ENCODE measurements around the gene RELA.

- TF ChIP-seq REST (IDR thresholded peaks at IDR 0.05; ENCODE audit: low read depth) (no peak), CEBPB (IDR thresholded peaks at IDR 0.05) (no peak), NFIC (IDR thresholded peaks at IDR 0.05) (no peak), YY1 (IDR thresholded peaks at IDR 0.05; ENCODE audit: low read depth) (no peak), CREB1 (IDR thresholded peaks at IDR 0.05; ENCODE audit: low read depth) (no peak), RAD21 (IDR thresholded peaks at IDR 0.05; ENCODE audit: low read depth) (no peak), ZBTB7A (IDR thresholded peaks at IDR 0.05; ENCODE audit: low read depth) (no peak), TAF1 (IDR thresholded peaks at IDR 0.05; ENCODE audit: low read depth) (no peak)
- TF ChIP-seq, protein P1, sequence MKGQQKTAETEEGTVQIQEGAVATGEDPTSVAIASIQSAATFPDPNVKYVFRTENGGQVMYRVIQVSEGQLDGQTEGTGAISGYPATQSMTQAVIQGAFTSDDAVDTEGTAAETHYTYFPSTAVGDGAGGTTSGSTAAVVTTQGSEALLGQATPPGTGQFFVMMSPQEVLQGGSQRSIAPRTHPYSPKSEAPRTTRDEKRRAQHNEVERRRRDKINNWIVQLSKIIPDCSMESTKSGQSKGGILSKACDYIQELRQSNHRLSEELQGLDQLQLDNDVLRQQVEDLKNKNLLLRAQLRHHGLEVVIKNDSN (IDR thresholded peaks at IDR 0.05), result no peak
These were observed 8.1 kb downstream of the RELA start for GRCh38 chr11:65654375-65655349.

All from Ishikawa (cell line).